Stimulated activated CD4-positive, alpha-beta T cell treated with anti-CD3 and anti-CD28 coated beads, TNF-alpha, amount 100 ng/mL, for 24 hours (primary cell): Measurements from ENCODE around the gene NPM3.

Experiments used
- DNase-seq, 3 experiments: peaks; one replicate each; pipeline ENCODE4 v3.0.0-alpha.2; 2020; ENCODE audit warnings: low read depth in 3 of 3

The NPM3 gene

DNA sequence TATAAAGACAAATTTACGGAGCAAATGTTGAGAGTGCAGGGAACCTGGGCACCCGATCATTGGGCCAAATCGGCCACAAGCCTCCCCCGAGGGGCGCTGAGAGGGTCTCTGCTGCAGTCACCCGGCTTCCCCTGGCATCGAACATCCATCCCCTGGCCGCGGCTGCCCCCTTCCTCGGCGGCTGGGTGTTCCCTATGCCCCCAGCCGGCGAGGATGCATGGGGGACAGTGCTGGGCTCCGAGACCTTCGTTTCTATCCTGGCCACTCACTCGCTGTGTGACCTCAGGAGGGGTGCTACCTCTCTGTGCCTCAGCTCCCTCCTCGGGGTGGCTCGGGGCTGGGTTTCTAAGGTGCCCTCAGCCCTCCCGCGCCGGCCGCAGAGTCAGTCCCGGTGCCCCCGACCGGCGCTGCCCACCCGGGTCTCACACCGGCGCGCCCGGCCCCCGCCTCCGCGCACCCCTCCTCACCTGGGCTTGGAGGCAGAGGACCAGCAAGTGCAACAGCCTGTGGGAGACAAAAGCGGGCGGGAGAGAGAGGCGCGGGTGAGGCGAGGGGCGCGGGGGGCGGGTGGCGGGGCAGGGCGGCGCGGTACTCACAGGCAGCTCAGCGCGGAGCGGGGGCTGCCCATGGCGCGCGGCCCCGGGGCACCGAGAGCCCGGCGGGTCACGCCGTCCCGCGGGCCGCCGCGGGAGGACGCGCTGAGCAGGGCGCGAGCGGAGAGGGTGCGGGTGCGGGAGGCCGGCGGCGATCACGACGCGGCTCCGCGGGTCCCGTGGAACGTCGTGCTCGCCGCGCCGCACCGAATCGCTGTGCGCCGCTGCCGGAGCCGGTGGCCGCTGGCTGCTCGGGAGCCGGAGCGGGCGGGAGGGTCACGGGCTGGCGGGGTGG is 7.7 kb downstream of the NPM3 start, which contains the start of gene FGF8:
FGF8 (minus strand) TSS at position 842 of the 888 bp plus-strand sequence; CDS start at position 628, 214 bp downstream.
- no peak for DNase-seq

DNA sequence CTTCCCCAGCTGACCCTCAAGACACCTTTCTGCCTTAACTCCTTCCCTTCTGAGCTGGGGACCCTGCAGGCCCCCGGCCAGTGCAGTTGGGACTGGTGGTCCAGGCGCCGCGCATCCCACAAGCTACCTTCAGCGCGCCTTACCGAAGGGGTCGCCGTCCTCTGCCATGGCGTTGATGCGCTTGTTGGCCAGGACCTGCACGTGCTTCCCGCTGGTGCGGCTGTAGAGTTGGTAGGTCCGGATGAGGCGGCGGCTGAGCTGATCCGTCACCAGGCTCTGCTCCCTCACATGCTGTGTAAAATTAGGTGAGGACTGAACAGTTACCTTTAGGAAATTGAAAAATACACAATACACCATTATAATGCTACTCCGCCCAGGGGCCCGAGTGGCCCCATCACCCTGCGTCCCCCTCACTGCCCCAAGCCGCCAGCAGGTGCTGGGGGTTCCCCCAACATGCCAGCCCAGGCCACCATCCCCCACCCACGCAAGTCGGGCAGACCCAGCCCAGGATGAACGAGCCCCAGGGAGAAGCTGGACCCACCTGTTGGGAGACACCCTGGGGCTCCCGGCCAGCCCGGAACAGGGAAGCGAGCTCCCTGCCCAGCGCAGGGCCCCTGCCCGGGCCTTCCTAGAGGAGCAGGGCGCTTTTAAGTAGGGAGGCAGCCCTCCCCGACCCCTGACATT is 8.5 kb downstream of the NPM3 start:
- no peak for DNase-seq

GRCh38 chr10:101773923-101774588 is 9.2 kb downstream of the NPM3 start:
- no peak for DNase-seq

DNA sequence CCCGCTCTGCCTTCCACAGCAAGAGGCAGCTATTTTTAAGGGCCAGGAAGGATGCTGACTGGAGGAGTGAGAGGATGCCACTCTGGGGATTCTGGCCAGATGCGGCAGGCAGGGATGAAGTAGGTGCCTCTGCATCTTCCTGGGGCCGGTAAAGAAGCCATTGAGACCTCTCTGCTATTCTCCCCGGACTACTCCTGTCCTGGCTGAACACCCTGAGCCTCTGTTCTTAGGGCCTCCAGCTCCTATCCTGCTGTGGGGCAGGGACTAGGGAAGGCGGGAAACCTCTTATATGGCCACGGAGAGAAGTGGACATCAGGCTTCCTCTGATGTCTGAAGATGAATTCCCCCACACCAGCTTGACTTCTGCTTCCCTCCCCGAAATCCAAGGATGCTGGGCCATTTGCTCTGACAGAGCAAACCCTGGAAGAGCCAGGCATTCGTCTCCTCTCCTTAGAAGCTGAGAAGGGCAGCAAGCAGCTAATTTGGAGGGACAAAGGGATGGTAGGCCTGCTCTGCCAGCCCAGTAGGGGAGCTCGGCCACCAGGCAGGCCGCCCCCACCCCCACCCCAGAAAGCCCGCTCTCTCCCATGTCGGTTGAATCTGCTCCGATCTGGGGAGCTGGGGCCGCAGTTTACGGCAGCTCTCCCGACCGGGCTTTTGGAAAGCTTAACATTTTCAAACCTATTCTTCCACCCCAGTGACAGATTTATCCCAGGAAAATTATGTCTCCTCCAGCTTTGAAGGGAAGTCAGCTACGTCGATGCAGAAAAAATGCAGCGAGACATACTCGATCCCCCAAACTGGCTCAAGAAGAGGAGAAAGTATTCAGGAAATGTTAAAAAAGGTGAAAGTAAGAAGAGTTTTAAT is 10.1 kb downstream of the NPM3 start:
- no peak for DNase-seq

- DNase-seq: no peak
Measured at GRCh38 chr10:101772017-101772894, 11.0 kb downstream of the NPM3 start.

DNA sequence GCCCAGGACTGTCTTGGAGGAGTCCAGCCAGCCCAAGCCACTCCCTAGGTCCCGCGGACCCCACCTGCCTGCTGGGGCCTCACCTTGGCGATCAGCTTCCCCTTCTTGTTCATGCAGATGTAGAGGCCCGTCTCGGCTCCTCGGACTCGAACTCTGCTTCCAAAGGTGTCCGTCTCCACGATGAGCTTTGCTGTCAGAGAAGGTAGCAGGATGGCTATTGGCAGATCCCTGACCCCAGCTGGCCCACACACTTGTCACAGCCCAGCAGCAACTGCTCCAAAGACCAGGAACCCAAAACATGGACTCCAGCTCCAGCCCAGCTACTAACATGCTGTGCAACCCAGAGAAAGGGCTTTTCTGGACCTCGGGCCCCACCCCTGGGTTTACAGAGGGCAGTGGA is 11.9 kb downstream of the NPM3 start:
- no peak for DNase-seq

DNA sequence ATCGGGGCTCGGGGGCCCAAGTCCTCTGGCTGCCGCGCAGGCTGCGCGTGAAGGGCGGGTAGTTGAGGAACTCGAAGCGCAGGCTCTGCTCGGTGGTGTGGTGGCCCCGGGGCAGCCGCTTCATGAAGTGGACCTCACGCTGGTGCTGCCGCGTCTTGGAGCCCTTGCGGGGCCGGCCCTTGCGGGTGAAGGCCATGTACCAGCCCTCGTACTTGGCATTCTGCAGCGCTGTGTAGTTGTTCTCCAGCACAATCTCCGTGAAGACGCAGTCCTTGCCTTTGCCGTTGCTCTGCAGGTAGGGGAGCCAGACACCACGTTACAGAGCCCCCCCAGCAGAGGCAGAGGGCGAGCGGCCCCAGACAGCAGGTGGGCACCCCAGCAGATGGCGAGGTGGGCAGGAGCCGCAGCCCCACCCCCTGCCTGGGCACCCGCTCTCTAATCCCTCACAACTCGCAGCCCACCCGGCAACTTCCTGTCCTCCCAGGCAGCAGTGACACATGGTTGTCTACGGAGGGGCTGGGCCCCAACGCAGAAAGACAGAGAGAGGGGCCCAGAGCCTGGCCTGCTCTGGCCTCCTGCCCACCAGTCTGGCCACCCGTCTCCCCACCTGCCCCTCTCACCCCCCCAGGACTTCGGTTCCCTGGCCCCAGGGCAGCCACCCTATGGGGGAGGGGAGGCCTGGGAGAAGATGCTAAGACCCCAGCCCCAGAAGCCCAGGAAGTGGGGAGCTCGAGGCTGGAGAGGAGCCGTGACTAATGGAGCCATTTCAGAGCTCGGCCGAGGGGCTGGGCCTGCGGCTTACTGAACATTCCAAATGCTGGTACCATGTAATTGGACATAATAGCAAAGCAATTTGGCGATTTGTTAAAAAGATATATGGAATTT is 12.7 kb downstream of the NPM3 start:
- no peak for DNase-seq

- DNase-seq: no peak
Measured at GRCh38 chr10:101769541-101770180, 13.6 kb downstream of the NPM3 start.

- no peak for DNase-seq
Measured at GRCh38 chr10:101768791-101769170, 14.5 kb downstream of the NPM3 start.

GRCh38 chr10:101767966-101768790 is 15.1 kb downstream of the NPM3 start:
- no peak for DNase-seq

DNA sequence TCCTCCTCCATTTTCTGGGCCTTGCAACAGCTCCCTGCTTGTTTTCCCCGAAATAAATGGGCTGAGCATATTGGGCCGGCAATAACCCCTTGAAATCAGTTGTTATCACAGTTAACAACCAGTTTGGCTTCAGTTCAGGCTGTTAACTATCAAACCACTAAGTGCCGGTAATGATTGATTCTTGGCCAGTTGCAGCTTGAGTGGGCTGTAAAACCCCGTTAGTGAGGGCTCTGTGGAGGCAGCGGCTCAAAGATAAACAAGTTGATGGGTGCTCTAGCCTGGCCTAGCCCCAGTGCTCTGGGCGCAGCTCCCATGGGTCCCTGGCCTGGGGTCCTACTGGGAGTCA is 15.7 kb downstream of the NPM3 start:
- DNase-seq: no peak

- no peak for DNase-seq
Measured at GRCh38 chr10:101766753-101767599, 16.3 kb downstream of the NPM3 start.

- no peak for DNase-seq
Measured at GRCh38 chr10:101766306-101766705, 16.9 kb downstream of the NPM3 start.

DNA sequence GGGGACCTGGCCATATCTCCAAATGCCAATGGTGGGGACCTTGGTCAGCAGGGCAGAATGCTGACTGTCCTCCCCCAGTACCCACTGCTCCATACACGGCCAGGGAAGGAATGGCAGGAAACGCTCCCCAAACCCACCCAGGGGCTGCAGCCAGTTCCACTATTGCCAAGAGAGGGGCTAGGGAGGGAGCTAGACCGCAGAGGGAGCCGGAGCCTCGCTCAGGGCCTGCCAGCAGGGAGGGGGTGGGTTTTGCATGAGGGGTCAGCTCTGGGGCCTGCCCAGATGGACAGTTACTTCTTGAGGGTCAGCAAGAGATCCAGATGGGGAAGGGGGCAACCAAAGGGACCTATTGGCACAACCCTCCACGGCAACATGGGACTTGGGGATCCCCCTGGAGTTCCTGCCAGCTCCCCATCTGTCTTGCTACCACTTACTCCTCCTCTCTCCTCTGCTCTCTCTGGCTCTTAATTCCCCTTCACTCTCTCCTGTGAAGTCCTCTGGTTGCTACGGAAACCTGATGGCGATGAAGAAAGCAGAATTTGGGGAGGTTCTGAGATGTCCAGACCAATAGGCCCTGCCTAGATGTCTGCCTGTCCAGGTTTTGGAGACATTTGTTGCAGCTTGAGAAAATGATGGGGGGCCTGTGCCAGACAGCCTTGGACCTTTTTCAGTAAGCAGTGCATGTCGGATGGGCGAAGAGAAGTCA is 20.0 kb downstream of the NPM3 start:
- DNase-seq: no peak

DNA sequence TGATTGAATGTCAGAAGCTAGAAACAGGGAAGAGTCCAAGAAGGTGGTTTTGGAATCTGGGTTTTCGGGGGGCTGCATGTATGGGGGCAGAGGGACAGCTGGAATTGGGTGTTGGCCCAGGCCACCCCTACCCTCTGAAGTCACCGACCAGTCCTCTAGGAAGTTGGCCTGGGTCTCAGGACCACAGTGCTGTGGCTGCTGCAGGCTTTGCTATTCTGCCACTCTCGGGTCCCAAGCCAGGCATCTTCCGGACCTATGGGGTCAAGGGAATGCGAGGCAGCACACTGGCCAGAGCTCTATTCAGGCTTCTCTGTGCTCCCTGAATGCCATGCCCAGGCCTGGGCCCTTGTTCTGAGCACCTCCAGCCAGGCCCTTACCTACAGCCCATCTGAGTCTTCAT is 20.5 kb downstream of the NPM3 start:
- DNase-seq: no peak

- no peak for DNase-seq
Measured at GRCh38 chr10:101761226-101761625, 22.0 kb downstream of the NPM3 start.

DNA sequence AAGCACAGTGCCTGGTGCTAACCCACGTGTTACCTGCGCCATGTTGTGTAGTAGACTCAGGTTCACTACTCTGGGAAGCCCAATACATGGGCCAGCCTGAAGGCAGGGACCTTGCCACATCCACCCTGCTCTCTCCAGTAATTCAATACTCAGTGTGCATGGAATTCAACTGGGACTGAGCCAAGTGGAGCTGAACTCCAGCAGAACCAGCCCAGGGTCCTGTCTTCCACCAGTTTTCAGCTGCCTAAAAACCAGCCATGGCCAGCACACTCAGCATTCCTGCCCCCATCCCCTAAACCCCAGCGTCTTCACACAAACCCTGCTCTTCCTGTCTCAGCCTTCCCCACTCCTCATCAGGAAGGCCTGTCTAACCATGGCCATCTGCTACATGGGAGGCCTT is 22.7 kb downstream of the NPM3 start:
- DNase-seq: no peak
